LNCAP (cell line): ENCODE measurements around the gene PKP3.

ENCODE experiments used
- TF ChIP-seq, protein P1 (sequence below): fragments of 450-650 bp; IDR thresholded peaks from 2 replicates; pipeline ENCODE4 v1.5.1; 2017; ENCODE audit warnings: mild to moderate bottlenecking

PKP3 gene

DNA sequence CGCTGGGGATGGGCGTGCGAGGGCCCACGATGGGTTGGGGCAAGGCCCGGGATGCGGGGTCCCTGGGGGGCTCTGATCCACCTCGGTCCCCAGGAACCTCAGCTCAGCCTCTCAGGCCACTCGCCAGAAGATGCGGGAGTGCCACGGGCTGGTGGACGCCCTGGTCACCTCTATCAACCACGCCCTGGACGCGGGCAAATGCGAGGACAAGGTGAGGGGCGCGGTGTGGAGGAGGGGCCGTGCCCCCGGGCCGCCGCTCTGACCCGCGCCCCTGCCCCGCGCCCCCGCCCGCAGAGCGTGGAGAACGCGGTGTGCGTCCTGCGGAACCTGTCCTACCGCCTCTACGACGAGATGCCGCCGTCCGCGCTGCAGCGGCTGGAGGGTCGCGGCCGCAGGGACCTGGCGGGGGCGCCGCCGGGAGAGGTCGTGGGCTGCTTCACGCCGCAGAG, 6.3 kb downstream of the PKP3 start:
- TF ChIP-seq, protein P1, sequence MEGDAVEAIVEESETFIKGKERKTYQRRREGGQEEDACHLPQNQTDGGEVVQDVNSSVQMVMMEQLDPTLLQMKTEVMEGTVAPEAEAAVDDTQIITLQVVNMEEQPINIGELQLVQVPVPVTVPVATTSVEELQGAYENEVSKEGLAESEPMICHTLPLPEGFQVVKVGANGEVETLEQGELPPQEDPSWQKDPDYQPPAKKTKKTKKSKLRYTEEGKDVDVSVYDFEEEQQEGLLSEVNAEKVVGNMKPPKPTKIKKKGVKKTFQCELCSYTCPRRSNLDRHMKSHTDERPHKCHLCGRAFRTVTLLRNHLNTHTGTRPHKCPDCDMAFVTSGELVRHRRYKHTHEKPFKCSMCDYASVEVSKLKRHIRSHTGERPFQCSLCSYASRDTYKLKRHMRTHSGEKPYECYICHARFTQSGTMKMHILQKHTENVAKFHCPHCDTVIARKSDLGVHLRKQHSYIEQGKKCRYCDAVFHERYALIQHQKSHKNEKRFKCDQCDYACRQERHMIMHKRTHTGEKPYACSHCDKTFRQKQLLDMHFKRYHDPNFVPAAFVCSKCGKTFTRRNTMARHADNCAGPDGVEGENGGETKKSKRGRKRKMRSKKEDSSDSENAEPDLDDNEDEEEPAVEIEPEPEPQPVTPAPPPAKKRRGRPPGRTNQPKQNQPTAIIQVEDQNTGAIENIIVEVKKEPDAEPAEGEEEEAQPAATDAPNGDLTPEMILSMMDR: no peak

DNA sequence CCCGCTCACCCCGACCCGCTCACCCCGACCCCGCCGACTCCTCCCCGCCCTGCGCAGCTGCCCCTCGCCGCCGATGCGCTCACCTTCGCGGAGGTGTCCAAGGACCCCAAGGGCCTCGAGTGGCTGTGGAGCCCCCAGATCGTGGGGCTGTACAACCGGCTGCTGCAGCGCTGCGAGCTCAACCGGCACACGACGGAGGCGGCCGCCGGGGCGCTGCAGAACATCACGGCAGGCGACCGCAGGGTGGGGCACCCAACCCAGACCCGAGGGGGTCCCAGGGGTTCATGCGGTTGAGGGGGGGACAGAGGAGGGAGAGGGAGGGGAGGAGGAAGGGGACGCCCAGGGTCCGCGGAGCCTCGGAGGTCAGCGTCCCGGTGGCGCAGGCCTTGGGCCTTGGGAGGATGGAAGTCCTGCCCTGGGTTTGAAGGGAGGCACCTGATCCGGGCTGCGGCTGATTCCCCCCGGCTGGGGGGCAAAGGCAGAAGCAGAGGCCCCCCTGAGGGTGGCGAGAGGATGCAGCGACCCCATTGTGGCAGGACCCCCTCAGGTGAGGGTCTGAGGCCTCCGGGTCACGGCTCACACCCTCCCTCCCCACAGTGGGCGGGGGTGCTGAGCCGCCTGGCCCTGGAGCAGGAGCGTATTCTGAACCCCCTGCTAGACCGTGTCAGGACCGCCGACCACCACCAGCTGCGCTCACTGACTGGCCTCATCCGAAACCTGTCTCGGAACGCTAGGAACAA, 9.2 kb downstream of the PKP3 start:
- TF ChIP-seq, protein P1: no peak

GRCh38 chr11:403761-404431, 9.9 kb downstream of the PKP3 start:
- TF ChIP-seq, protein P1: no peak

DNA sequence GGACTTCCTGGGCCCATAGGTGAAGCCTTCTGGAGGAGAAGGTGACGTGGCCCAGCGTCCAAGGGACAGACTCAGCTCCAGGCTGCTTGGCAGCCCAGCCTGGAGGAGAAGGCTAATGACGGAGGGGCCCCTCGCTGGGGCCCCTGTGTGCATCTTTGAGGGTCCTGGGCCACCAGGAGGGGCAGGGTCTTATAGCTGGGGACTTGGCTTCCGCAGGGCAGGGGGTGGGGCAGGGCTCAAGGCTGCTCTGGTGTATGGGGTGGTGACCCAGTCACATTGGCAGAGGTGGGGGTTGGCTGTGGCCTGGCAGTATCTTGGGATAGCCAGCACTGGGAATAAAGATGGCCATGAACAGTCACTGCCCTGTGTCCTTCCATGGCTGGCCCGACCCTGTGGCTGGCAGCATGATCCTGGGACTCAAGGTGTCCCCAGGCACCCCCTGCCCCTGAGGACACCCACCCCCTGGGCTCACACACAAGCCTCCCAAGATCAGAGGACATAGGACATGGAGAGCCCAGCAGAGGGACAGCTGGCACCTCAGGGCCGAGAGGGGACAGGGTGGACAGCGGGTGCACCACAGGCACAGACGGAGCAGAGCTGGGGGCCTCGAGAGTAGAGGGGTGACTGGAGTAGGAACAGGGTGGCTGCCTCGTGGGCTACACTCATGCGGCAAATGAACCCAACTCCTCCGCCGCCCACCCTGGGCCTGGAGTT, 10.7 kb downstream of the PKP3 start:
- TF ChIP-seq, protein P1: no peak

GRCh38 chr11:405323-405953, 11.4 kb downstream of the PKP3 start:
- TF ChIP-seq, protein P1: no peak

GRCh38 chr11:405954-406795, 12.2 kb downstream of the PKP3 start:
- TF ChIP-seq, protein P1: no peak
